ENCODE measurements around the gene OR52E6.

Gene OR52E6

DNA sequence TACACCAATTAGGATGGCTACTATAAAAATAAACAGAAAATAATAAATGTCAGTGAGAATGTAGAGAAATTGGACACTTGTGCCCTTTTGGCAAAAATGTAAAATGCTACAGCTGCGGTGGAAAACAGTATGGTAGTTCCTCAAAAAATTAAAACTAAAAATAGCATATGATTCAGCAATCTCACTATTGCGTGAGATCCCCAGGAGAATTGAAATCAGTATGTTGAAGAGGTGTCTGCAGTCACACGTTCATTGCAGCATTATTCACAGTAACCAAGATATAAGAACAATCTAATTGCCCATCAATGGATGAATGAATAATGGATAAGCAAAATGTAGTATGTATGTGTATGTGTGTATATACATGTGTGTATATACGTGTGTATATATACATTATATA lies 26.2 kb downstream of the OR52E6 start:
- H3K79me2 ChIP-seq (ENCODE audit: insufficient read depth, low read length): no peaks in the 10 kb centered on the region
- no peak overlapping the region for H3K27ac ChIP-seq (ENCODE audit: low read depth, low read length, poor library complexity, severe bottlenecking)
- no peak overlapping the region for H3K9ac ChIP-seq (ENCODE audit: low read length)
- H3K4me3 ChIP-seq (ENCODE audit: low read depth, low read length, poor library complexity, severe bottlenecking): no peak overlapping the region
- H2AFZ ChIP-seq (ENCODE audit: low read length): no peak overlapping the region
- H3K4me2 ChIP-seq (ENCODE audit: low read length): no peak overlapping the region
- H3K27me3 ChIP-seq (ENCODE audit: insufficient read depth, low read length): no peaks in the 10 kb centered on the region
- no peaks in the 10 kb centered on the region for H3K36me3 ChIP-seq (ENCODE audit: insufficient read depth, low read length)
- no peaks in the 10 kb centered on the region for H3K9me3 ChIP-seq (ENCODE audit: low read length)
- H4K20me1 ChIP-seq (ENCODE audit: insufficient read depth, low read length): no peaks in the 10 kb centered on the region
- TF ChIP-seq, protein P1, sequence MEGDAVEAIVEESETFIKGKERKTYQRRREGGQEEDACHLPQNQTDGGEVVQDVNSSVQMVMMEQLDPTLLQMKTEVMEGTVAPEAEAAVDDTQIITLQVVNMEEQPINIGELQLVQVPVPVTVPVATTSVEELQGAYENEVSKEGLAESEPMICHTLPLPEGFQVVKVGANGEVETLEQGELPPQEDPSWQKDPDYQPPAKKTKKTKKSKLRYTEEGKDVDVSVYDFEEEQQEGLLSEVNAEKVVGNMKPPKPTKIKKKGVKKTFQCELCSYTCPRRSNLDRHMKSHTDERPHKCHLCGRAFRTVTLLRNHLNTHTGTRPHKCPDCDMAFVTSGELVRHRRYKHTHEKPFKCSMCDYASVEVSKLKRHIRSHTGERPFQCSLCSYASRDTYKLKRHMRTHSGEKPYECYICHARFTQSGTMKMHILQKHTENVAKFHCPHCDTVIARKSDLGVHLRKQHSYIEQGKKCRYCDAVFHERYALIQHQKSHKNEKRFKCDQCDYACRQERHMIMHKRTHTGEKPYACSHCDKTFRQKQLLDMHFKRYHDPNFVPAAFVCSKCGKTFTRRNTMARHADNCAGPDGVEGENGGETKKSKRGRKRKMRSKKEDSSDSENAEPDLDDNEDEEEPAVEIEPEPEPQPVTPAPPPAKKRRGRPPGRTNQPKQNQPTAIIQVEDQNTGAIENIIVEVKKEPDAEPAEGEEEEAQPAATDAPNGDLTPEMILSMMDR (IDR thresholded peaks at IDR 0.05; ENCODE audit: low read length): no peak
- no peak for TF ChIP-seq EZH2 (IDR thresholded peaks at IDR 0.05; ENCODE audit: borderline replicate concordance, low read length)
- no peaks in the 10 kb centered on the region for H3F3A ChIP-seq (ENCODE audit: insufficient read depth, low read length)
- no peaks in the 10 kb centered on the region for H3K9me2 ChIP-seq (ENCODE audit: low read depth, low read length)
- H3K4me1 ChIP-seq (ENCODE audit: insufficient read depth, low read length, severe bottlenecking): no peaks in the 10 kb centered on the region

DNA sequence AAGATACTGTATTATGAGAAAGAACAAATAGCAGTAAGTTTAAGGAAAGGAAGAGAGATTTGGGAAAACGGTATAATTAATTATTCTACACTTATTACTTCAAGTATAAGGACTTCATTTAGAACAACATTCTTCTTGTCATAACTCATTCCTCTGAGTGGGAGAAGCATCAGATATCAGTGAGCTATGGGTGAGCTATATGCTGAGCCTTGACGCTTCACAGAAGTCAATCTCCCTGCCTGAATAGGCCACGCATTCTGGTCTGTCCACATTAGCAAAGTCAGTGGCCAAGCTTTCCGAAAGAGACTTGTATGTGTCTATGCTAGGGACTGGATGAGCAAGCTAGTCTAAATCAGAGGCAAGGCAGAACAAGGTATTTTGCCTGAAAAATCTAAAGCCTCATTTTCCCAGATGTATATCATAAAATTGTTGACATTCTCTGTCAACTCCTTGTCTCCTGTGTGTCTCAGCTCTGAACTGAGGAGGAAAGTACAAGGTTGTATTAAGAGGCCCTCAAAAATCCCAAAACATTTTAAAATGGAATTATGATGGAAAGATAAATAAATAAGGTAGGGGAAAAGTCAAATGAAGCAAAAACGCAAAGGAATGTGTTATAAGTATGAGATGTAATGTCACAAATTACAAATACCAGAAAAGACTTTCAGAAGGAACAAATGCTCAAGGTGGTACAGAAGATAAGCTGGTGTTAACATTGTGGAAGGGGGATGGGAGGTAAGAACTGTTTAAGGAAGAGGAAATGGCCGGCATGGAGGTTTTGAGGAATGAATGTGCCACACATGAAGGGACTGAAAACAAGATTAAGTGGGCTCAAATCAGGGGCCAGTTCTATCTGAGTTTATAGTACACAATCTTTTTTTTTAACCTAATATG lies 31.5 kb downstream of the OR52E6 start:
- Histone ChIP-seq H3F3A (ENCODE audit: insufficient read depth, low read length) (no peaks in the 10 kb centered on the region), H3K36me3 (ENCODE audit: insufficient read depth, low read length) (no peaks in the 10 kb centered on the region), H3K27ac (ENCODE audit: low read depth, low read length, poor library complexity, severe bottlenecking) (no peak overlapping the region), H4K20me1 (ENCODE audit: insufficient read depth, low read length) (no peaks in the 10 kb centered on the region), H2AFZ (ENCODE audit: low read length) (no peak overlapping the region), H3K9me2 (ENCODE audit: low read depth, low read length) (no peaks in the 10 kb centered on the region), H3K4me3 (ENCODE audit: low read depth, low read length, poor library complexity, severe bottlenecking) (no peak overlapping the region), H3K79me2 (ENCODE audit: insufficient read depth, low read length) (no peaks in the 10 kb centered on the region), H3K4me1 (ENCODE audit: insufficient read depth, low read length, severe bottlenecking) (no peaks in the 10 kb centered on the region), H3K9me3 (ENCODE audit: low read length) (no peaks in the 10 kb centered on the region), H3K9ac (ENCODE audit: low read length) (no peak overlapping the region), H3K27me3 (ENCODE audit: insufficient read depth, low read length) (no peaks in the 10 kb centered on the region), H3K4me2 (ENCODE audit: low read length) (no peak overlapping the region)
- TF ChIP-seq, protein P1 (IDR thresholded peaks at IDR 0.05; ENCODE audit: low read length): no peak
- no peak for TF ChIP-seq EZH2 (IDR thresholded peaks at IDR 0.05; ENCODE audit: borderline replicate concordance, low read length)

DNA sequence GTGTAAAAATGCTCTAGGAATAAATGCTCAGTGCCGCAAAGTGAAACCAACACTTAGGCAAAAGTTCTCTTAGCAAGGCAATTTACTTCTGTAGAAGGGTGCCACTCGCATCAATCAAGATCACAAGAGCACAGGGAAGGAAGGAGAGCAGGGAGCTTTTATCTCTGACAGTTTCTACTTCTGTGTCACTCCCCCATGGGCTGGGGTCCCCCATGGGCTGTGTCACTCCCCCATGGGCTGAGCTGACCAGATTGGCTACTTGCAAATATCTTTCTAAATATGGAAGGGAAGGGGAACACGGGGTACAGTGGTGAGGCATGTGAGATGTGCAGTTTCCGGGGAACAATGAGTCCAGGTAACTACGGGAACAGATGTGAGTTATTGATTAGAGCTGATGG lies 32.6 kb downstream of the OR52E6 start:
- no peaks in the 10 kb centered on the region for H3K36me3 ChIP-seq (ENCODE audit: insufficient read depth, low read length)
- no peak overlapping the region for H3K4me3 ChIP-seq (ENCODE audit: low read depth, low read length, poor library complexity, severe bottlenecking)
- no peaks in the 10 kb centered on the region for H3K9me3 ChIP-seq (ENCODE audit: low read length)
- no peak overlapping the region for H3K27ac ChIP-seq (ENCODE audit: low read depth, low read length, poor library complexity, severe bottlenecking)
- no peaks in the 10 kb centered on the region for H3K9me2 ChIP-seq (ENCODE audit: low read depth, low read length)
- no peaks in the 10 kb centered on the region for H3K79me2 ChIP-seq (ENCODE audit: insufficient read depth, low read length)
- no peak overlapping the region for H2AFZ ChIP-seq (ENCODE audit: low read length)
- H3F3A ChIP-seq (ENCODE audit: insufficient read depth, low read length): no peaks in the 10 kb centered on the region
- H3K9ac ChIP-seq (ENCODE audit: low read length): no peak overlapping the region
- no peaks in the 10 kb centered on the region for H4K20me1 ChIP-seq (ENCODE audit: insufficient read depth, low read length)
- no peaks in the 10 kb centered on the region for H3K27me3 ChIP-seq (ENCODE audit: insufficient read depth, low read length)
- no peaks in the 10 kb centered on the region for H3K4me1 ChIP-seq (ENCODE audit: insufficient read depth, low read length, severe bottlenecking)
- TF ChIP-seq, protein P1 (IDR thresholded peaks at IDR 0.05; ENCODE audit: low read length): no peak
- TF ChIP-seq EZH2 (IDR thresholded peaks at IDR 0.05; ENCODE audit: borderline replicate concordance, low read length): no peak
- H3K4me2 ChIP-seq (ENCODE audit: low read length): no peak overlapping the region
